OCI-LY3 (cell line): ENCODE data around the gene GPR156.

Experiments
- EZH2phosphoT487 ChIP-seq: fragments of 200-600 bp; shearing (Covaris generic); IDR thresholded peaks from 2 replicates; pipeline ENCODE4 v1.6.1; 2018; ENCODE audit warnings: antibody characterized with exemption, mixed run types, low read depth
- TF ChIP-seq, protein P1 (sequence below): fragments of 200-600, 300-600 bp; sonication (generic); IDR thresholded peaks from 2 replicates; pipeline ENCODE4 v1.5.1; 2014; ENCODE audit warnings: antibody characterized with exemption, low read length, low read depth

DNA sequence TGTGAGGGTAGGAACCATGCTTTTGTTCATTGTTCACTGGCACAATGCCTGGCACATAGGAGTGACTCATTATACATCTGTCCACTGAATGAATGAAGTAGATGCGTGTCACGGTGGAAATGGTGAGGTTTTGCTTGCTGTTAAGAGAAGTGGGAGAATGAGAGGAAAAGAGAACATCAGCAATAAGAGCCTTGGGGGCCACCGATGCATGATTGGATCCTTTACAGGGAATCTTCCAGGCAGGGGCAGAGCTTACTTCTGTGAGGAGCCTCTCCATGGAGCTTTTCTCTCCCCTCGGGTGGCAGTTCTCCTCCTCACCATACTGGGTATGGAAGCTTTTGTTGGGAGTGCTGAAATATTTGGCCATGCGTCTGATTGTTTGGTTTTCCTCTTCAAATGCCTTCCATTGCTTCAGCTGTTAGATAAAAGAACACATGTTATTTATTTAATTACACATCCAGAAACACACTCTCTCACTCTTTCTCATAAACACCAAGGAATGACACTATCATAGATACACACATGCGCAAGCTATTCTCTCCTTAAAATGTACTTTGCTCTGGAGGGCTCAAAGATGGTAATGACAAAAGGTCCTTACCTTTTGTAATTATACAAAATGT, 111.9 kb downstream of the GPR156 start:
- TF ChIP-seq, protein P1, sequence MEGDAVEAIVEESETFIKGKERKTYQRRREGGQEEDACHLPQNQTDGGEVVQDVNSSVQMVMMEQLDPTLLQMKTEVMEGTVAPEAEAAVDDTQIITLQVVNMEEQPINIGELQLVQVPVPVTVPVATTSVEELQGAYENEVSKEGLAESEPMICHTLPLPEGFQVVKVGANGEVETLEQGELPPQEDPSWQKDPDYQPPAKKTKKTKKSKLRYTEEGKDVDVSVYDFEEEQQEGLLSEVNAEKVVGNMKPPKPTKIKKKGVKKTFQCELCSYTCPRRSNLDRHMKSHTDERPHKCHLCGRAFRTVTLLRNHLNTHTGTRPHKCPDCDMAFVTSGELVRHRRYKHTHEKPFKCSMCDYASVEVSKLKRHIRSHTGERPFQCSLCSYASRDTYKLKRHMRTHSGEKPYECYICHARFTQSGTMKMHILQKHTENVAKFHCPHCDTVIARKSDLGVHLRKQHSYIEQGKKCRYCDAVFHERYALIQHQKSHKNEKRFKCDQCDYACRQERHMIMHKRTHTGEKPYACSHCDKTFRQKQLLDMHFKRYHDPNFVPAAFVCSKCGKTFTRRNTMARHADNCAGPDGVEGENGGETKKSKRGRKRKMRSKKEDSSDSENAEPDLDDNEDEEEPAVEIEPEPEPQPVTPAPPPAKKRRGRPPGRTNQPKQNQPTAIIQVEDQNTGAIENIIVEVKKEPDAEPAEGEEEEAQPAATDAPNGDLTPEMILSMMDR: no peak
- TF ChIP-seq EZH2phosphoT487: no peak
